GM10248 (cell line): ENCODE data around the gene XYLT1.

ENCODE experiments used
- CTCF ChIA-PET: fragments of 300-600 bp; sonication (Branson Sonifier 250); formaldehyde crosslinking; extraction: SDS; loops from one replicate; lab custom pipeline; 2021; ENCODE audit warnings: antibody characterized with exemption; lab: Yijun Ruan, JAX
- POLR2A ChIA-PET: fragments of 350-650 bp; sonication (Branson Sonifier 250); formaldehyde crosslinking; extraction: SDS; loops from one replicate; lab custom pipeline; 2020; ENCODE audit warnings: antibody characterized with exemption; lab: Yijun Ruan, JAX
- DNase-seq: peaks from one replicate; pipeline ENCODE4 v3.0.0; 2012; ENCODE audit errors: extremely low spot score
- CTCF ChIP-seq: IDR thresholded peaks from 2 replicates; pipeline ENCODE4 v1.5.1; 2012; ENCODE audit warnings: mild to moderate bottlenecking, low read depth; ENCODE audit errors: extremely low read depth, missing control alignments, control extremely low read depth

The XYLT1 gene

GRCh38 chr16:17144431-17144830 is 326.3 kb downstream of the XYLT1 start:
- DNase-seq = no peak

GRCh38 chr16:17143546-17144419 is 327.0 kb downstream of the XYLT1 start:
- DNase-seq = no peak
- POLR2A ChIA-PET = no interaction called here
- CTCF ChIA-PET = no interaction called here
- TF ChIP-seq CTCF = no peak

More at GRCh38 chr16:17144431-17144830, 326.3 kb downstream of the XYLT1 start:
- POLR2A ChIA-PET = no interaction called here
- no peak for TF ChIP-seq CTCF
- CTCF ChIA-PET = no interaction called here

GRCh38 chr16:17138801-17139200 is 332.0 kb downstream of the XYLT1 start:
- CTCF ChIA-PET = interaction anchor here (1.1 to 1.4 kb wide), 2 partner anchors 10 to 12 kb away, joined by 3 read pairs; no protein-coding TSS in a partner anchor
- DNase-seq = no peak
- POLR2A ChIA-PET = no interaction called here
- TF ChIP-seq CTCF = no peak

GRCh38 chr16:17135439-17135838 is 335.3 kb downstream of the XYLT1 start:
- CTCF ChIA-PET = interaction anchor here (0.9 to 2.1 kb wide), 10 partner anchors 9 to 273 kb away, joined by 3 to 8 read pairs (median 4); no protein-coding TSS in a partner anchor
- no peak for DNase-seq
- POLR2A ChIA-PET = interaction anchor here (0.6 to 0.8 kb wide), 2 partner anchors 10 to 319 kb away, joined by 3 to 4 read pairs; no protein-coding TSS in a partner anchor
- TF ChIP-seq CTCF = no peak

- TF ChIP-seq CTCF = no peak
- peak; percentile 83 for DNase-seq
- POLR2A ChIA-PET = interaction anchor here (0.6 to 0.8 kb wide), 3 partner anchors 65 to 320 kb away, joined by 3 to 4 read pairs (median 3); no protein-coding TSS in a partner anchor
- CTCF ChIA-PET = interaction anchor here (1.0 to 1.7 kb wide), 4 partner anchors 8 to 15 kb away, joined by 3 to 8 read pairs (median 5); no protein-coding TSS in a partner anchor
These were observed 336.2 kb downstream of the XYLT1 start for GRCh38 chr16:17134586-17134985.

- TF ChIP-seq CTCF = no peak
- CTCF ChIA-PET = interaction anchor here (1.0 to 1.7 kb wide), 2 partner anchors 8 to 15 kb away, joined by 3 to 6 read pairs; no protein-coding TSS in a partner anchor
- DNase-seq = no peak
- POLR2A ChIA-PET = no interaction called here
These were observed 336.9 kb downstream of the XYLT1 start for GRCh38 chr16:17133851-17134250.
